ENCODE data around the gene ETNK2. TPM values are rescaled to one million over a fixed set of nuclear protein-coding genes. Genes with fewer than 3 reads are reported as not detected.
"Not testable (repeated sequence)": the region's sequence is repeated elsewhere in the genome, so short reads cannot be mapped to it uniquely, and the experiment has no call there.

ETNK2 gene
- total and polyA plus RNA-seq, 2 experiments from 2014 or later, result 4.2 to 5.0 TPM

- in situ Hi-C loops (cut with MboI), result no loop called here
- Histone ChIP-seq H3K9ac (no peak overlapping the region), H3K9me2 (ENCODE audit: insufficient read depth) (no peaks in the 10 kb centered on the region), H3K27ac (no peak overlapping the region), H3F3A (ENCODE audit: insufficient read depth) (no peaks in the 10 kb centered on the region), H3K36me3 (ENCODE audit: low read depth) (no peaks in the 10 kb centered on the region), H3K79me2 (ENCODE audit: insufficient read depth) (peaks cover 68% of the 10 kb centered on the region), H4K20me1 (ENCODE audit: insufficient read depth) (no peaks in the 10 kb centered on the region), H3K4me1 (ENCODE audit: insufficient read depth) (peaks cover 9% of the 10 kb centered on the region; the same call in 1 of the 2 replicates), H3K4me2 (ENCODE audit: unreplicated experiment) (no peak overlapping the region), H2AFZ (no peak overlapping the region), H3K4me3 (no peak overlapping the region), H3K9me3 (ENCODE audit: low read depth) (no peaks in the 10 kb centered on the region), H3K27me3 (replicated peaks; ENCODE audit: insufficient read depth) (no peaks in the 10 kb centered on the region)
- no peak for TF ChIP-seq EZH2 (IDR thresholded peaks at IDR 0.05; ENCODE audit: insufficient read depth, poor library complexity, severe bottlenecking)
- no peak for TF ChIP-seq EZH2phosphoT487 (IDR thresholded peaks at IDR 0.05; ENCODE audit: insufficient read depth, low read depth)
- no peak for DNase-seq
- 95 to 100% methylated on average over 4 of the region's 4 CpGs for WGBS, 2 experiments (ENCODE audit: low coverage in 1 of 2, low lambda C conversion rate in 2 of 2, missing lambda C conversion rate in 2 of 2)
Observed at GRCh38 chr1:204093421-204093717, 58.5 kb downstream of the ETNK2 start.

GRCh38 chr1:204092632-204093420, 59.0 kb downstream of the ETNK2 start:
- no peak overlapping the region for H3K27ac ChIP-seq
- no peaks in the 10 kb centered on the region for H3K9me2 ChIP-seq (ENCODE audit: insufficient read depth)
- in situ Hi-C loops (cut with MboI), result no loop called here
- H3K9ac ChIP-seq, result no peak overlapping the region
- no peak for TF ChIP-seq EZH2 (IDR thresholded peaks at IDR 0.05; ENCODE audit: insufficient read depth, poor library complexity, severe bottlenecking)
- WGBS, 2 experiments (ENCODE audit: low coverage in 1 of 2, low lambda C conversion rate in 2 of 2, missing lambda C conversion rate in 2 of 2), result 84 to 86% methylated on average over 11 to 12 of the region's 12 CpGs
- DNase-seq, result no peak
- peaks cover 9% of the 10 kb centered on the region; the same call in 1 of the 2 replicates for H3K4me1 ChIP-seq (ENCODE audit: insufficient read depth)
- no peak overlapping the region for H3K4me2 ChIP-seq (ENCODE audit: unreplicated experiment)
- H2AFZ ChIP-seq, result no peak overlapping the region
- no peaks in the 10 kb centered on the region for H3K27me3 ChIP-seq (replicated peaks; ENCODE audit: insufficient read depth)
- H3K36me3 ChIP-seq (ENCODE audit: low read depth), result no peaks in the 10 kb centered on the region
- no peak overlapping the region for H3K4me3 ChIP-seq
- H3F3A ChIP-seq (ENCODE audit: insufficient read depth), result no peaks in the 10 kb centered on the region
- no peaks in the 10 kb centered on the region for H3K9me3 ChIP-seq (ENCODE audit: low read depth)
- no peaks in the 10 kb centered on the region for H4K20me1 ChIP-seq (ENCODE audit: insufficient read depth)
- H3K79me2 ChIP-seq (ENCODE audit: insufficient read depth), result peaks cover 68% of the 10 kb centered on the region

- in situ Hi-C loops (cut with MboI), result no loop called here
Observed at GRCh38 chr1:204091787-204092312, 60.0 kb downstream of the ETNK2 start.

GRCh38 chr1:204091066-204091465, 60.8 kb downstream of the ETNK2 start:
- no peak for DNase-seq
- no peaks in the 10 kb centered on the region for H3F3A ChIP-seq (ENCODE audit: insufficient read depth)
- H3K9me3 ChIP-seq (ENCODE audit: low read depth), result no peaks in the 10 kb centered on the region
- H3K4me2 ChIP-seq (ENCODE audit: unreplicated experiment), result no peak overlapping the region
- H3K4me1 ChIP-seq (ENCODE audit: insufficient read depth), result peaks cover 9% of the 10 kb centered on the region; the same call in 1 of the 2 replicates
- no peaks in the 10 kb centered on the region for H3K36me3 ChIP-seq (ENCODE audit: low read depth)
- H3K79me2 ChIP-seq (ENCODE audit: insufficient read depth), result peaks cover 72% of the 10 kb centered on the region
- no peak overlapping the region for H2AFZ ChIP-seq
- H3K9me2 ChIP-seq (ENCODE audit: insufficient read depth), result no peaks in the 10 kb centered on the region
- in situ Hi-C loops (cut with MboI), result no loop called here
- no peaks in the 10 kb centered on the region for H4K20me1 ChIP-seq (ENCODE audit: insufficient read depth)
- H3K4me3 ChIP-seq, result no peak overlapping the region
- no peak overlapping the region for H3K27ac ChIP-seq
- 93 to 95% methylated on average over 7 of the region's 7 CpGs for WGBS, 2 experiments (ENCODE audit: low coverage in 1 of 2, low lambda C conversion rate in 2 of 2, missing lambda C conversion rate in 2 of 2)
- no peak overlapping the region for H3K9ac ChIP-seq
- TF ChIP-seq EZH2 (IDR thresholded peaks at IDR 0.05; ENCODE audit: insufficient read depth, poor library complexity, severe bottlenecking), result no peak
- TF ChIP-seq EZH2phosphoT487 (IDR thresholded peaks at IDR 0.05; ENCODE audit: insufficient read depth, low read depth), result no peak
- no peaks in the 10 kb centered on the region for H3K27me3 ChIP-seq (replicated peaks; ENCODE audit: insufficient read depth)

More at GRCh38 chr1:204091787-204092312, 60.0 kb downstream of the ETNK2 start:
- H3K4me2 ChIP-seq (ENCODE audit: unreplicated experiment), result no peak overlapping the region
- DNase-seq, result no peak
- no peaks in the 10 kb centered on the region for H3F3A ChIP-seq (ENCODE audit: insufficient read depth)
- H3K4me1 ChIP-seq (ENCODE audit: insufficient read depth), result peaks cover 9% of the 10 kb centered on the region; the same call in 1 of the 2 replicates
- H2AFZ ChIP-seq, result no peak overlapping the region
- H4K20me1 ChIP-seq (ENCODE audit: insufficient read depth), result no peaks in the 10 kb centered on the region
- H3K79me2 ChIP-seq (ENCODE audit: insufficient read depth), result peaks cover 69% of the 10 kb centered on the region
- H3K27me3 ChIP-seq (replicated peaks; ENCODE audit: insufficient read depth), result no peaks in the 10 kb centered on the region
- TF ChIP-seq EZH2phosphoT487 (IDR thresholded peaks at IDR 0.05; ENCODE audit: insufficient read depth, low read depth), result no peak
- no peak for TF ChIP-seq EZH2 (IDR thresholded peaks at IDR 0.05; ENCODE audit: insufficient read depth, poor library complexity, severe bottlenecking)
- 85 to 98% methylated on average over 5 of the region's 5 CpGs for WGBS, 2 experiments (ENCODE audit: low coverage in 1 of 2, low lambda C conversion rate in 2 of 2, missing lambda C conversion rate in 2 of 2)
- no peak overlapping the region for H3K27ac ChIP-seq
- H3K9me2 ChIP-seq (ENCODE audit: insufficient read depth), result no peaks in the 10 kb centered on the region
- H3K4me3 ChIP-seq, result no peak overlapping the region
- H3K9me3 ChIP-seq (ENCODE audit: low read depth), result no peaks in the 10 kb centered on the region
- H3K36me3 ChIP-seq (ENCODE audit: low read depth), result no peaks in the 10 kb centered on the region
- H3K9ac ChIP-seq, result no peak overlapping the region

- H3K9me2 ChIP-seq (ENCODE audit: insufficient read depth); H4K20me1 ChIP-seq (ENCODE audit: insufficient read depth); H3K9ac ChIP-seq; H3K36me3 ChIP-seq (ENCODE audit: low read depth); H2AFZ ChIP-seq; H3K4me2 ChIP-seq (ENCODE audit: unreplicated experiment); H3F3A ChIP-seq (ENCODE audit: insufficient read depth); H3K27me3 ChIP-seq (replicated peaks; ENCODE audit: insufficient read depth); DNase-seq; H3K4me1 ChIP-seq (ENCODE audit: insufficient read depth); H3K4me3 ChIP-seq; H3K9me3 ChIP-seq (ENCODE audit: low read depth); in situ Hi-C loops (cut with MboI); H3K27ac ChIP-seq: not testable (repeated sequence)
- 79 to 93% methylated on average over 3 of the region's 3 CpGs for WGBS, 2 experiments (ENCODE audit: low coverage in 1 of 2, low lambda C conversion rate in 2 of 2, missing lambda C conversion rate in 2 of 2)
- H3K79me2 ChIP-seq (ENCODE audit: insufficient read depth), result peaks cover 74% of the 10 kb centered on the region
Observed at GRCh38 chr1:204090132-204090531, 61.7 kb downstream of the ETNK2 start.
